K562 (cell line): ENCODE data around the gene PAX2.

Experiments
- CTCF ChIP-seq, 3 experiments: IDR thresholded peaks in 2 of 3; conservative IDR thresholded peaks in 1 of 3; 2 replicates each; pipeline ENCODE4 v1.5.1; 2011 to 2012; ENCODE audit warnings: low read length in 3 of 3, mild to moderate bottlenecking in 3 of 3, control low read depth in 2 of 3, improper control_type of control experiment in 1 of 3, inconsistent platforms in 1 of 3, low read depth in 1 of 3, mixed read lengths in 1 of 3, moderate library complexity in 1 of 3; ENCODE audit not compliant: insufficient read depth in 2 of 3
- FOXJ3 ChIP-seq: sonication (generic); formaldehyde crosslinking; IDR thresholded peaks from 2 replicates; pipeline ENCODE4 v1.4.0; 2020; ENCODE audit warnings: mild to moderate bottlenecking, missing genetic modification reagents
- GABPB1 ChIP-seq: sonication (generic); formaldehyde crosslinking; IDR thresholded peaks from 2 replicates; pipeline ENCODE4 v1.8.0; 2022; ENCODE audit warnings: mild to moderate bottlenecking, missing genetic modification reagents
- KLF1 ChIP-seq: fragments of 450-650 bp; IDR thresholded peaks from 2 replicates; pipeline ENCODE4 v1.6.1; 2016; ENCODE audit warnings: missing genetic modification characterization, missing compliant biosample characterization
- NFRKB ChIP-seq: fragments of 450-650 bp; IDR thresholded peaks from 2 replicates; pipeline ENCODE4 v1.6.1; 2016; ENCODE audit warnings: low read depth
- NFYB ChIP-seq: IDR thresholded peaks from 2 replicates; pipeline ENCODE4 v1.6.1; 2011; ENCODE audit warnings: mild to moderate bottlenecking, moderate library complexity; ENCODE audit not compliant: insufficient read length; ENCODE audit errors: extremely low read depth
- RBM34 ChIP-seq: fragments of 200-400 bp; formaldehyde crosslinking; IDR thresholded peaks from 2 replicates; pipeline ENCODE4 v1.6.1; 2018; ENCODE audit warnings: low read length, borderline replicate concordance; ENCODE audit not compliant: insufficient read depth
- TCF7 ChIP-seq: sonication (generic); IDR thresholded peaks from 2 replicates; pipeline ENCODE4 v1.6.1; 2016; ENCODE audit warnings: antibody characterized with exemption, borderline replicate concordance
- ZNF174 ChIP-seq: fragments of 250-450 bp; sonication (Bioruptor Pico); IDR thresholded peaks from 2 replicates; pipeline ENCODE4 v1.4.0; 2020; ENCODE audit warnings: mild to moderate bottlenecking
- ZNF407 ChIP-seq: fragments of 450-650 bp; IDR thresholded peaks from 2 replicates; pipeline ENCODE4 v1.6.1; 2016; ENCODE audit warnings: low read depth

- TF ChIP-seq NFYB (no peak), FOXJ3 (CRISPR knock-in tag) (no peak), RBM34 (no peak), GABPB1 (no peak), NFRKB (no peak), CTCF (IDR thresholded peaks at IDR 0.05 in 2 of 3, conservative IDR thresholded peaks at IDR 0.05 in 1 of 3; ENCODE audit: insufficient read depth in 2 of 3, low read depth in 1 of 3, low read length in 3 of 3) (no peak), KLF1 (tag) (no peak), ZNF174 (CRISPR knock-in tag) (no peak), TCF7 (no peak), ZNF407 (no peak)
Measured at GRCh38 chr10:100763043-100763747, 17.8 kb downstream of the PAX2 start.
